CD8-positive, alpha-beta memory T cell (primary cell): ENCODE results near the gene GUK1. TPM values are rescaled to one million over a fixed set of nuclear protein-coding genes. Genes with fewer than 3 reads are reported as not detected.

ENCODE experiments used
- CTCF ChIA-PET: fragments of 350-600 bp; sonication (Branson Sonifier 250); formaldehyde crosslinking; loops from one replicate; lab custom pipeline; 2021; ENCODE audit warnings: antibody characterized with exemption; lab: Charles Lee
- POLR2A ChIA-PET: fragments of 350-600 bp; sonication (Branson Sonifier 250); formaldehyde crosslinking; loops from one replicate; lab custom pipeline; 2021; ENCODE audit warnings: antibody characterized with exemption; lab: Charles Lee
- DNase-seq, 5 donors: peaks; one replicate each; pipeline versions ENCODE4 v3.0.0 to v3.0.0-alpha.2; 2020 to 2022; ENCODE audit warnings: mixed read lengths in 1 of 5
- H3K27ac ChIP-seq: one replicate; pipeline ENCODE4 v1.7.0; 2013; ENCODE audit warnings: low read depth, mild to moderate bottlenecking, low read length, moderate library complexity
- H3K27me3 ChIP-seq: 2 replicates; pipeline ENCODE4 v1.7.0; 2013; ENCODE audit warnings: low read length, mild to moderate bottlenecking; ENCODE audit not compliant: insufficient read depth, poor library complexity, severe bottlenecking
- H3K36me3 ChIP-seq: 2 replicates; pipeline ENCODE4 v1.7.0; 2013; ENCODE audit warnings: mild to moderate bottlenecking, low read length, moderate library complexity; ENCODE audit not compliant: insufficient read depth
- H3K4me1 ChIP-seq: 2 replicates; pipeline ENCODE4 v1.7.0; 2013; ENCODE audit warnings: mild to moderate bottlenecking, low read length, moderate library complexity; ENCODE audit not compliant: insufficient read depth
- H3K4me3 ChIP-seq: 2 replicates; pipeline ENCODE4 v1.7.0; 2013; ENCODE audit warnings: mild to moderate bottlenecking, low read length
- H3K9me3 ChIP-seq: 2 replicates; pipeline ENCODE4 v1.7.0; 2013; ENCODE audit warnings: mild to moderate bottlenecking, low read length
- H3K27ac Mint-ChIP-seq, 8 donors: one replicate each; pipeline ENCODE4 v1.8.0; 2020 to 2021; ENCODE audit warnings: mixed read lengths in 8 of 8, mild to moderate bottlenecking in 6 of 8, inconsistent platforms in 3 of 8, moderate library complexity in 3 of 8
- H3K27me3 Mint-ChIP-seq, 2 donors: one replicate each; pipeline ENCODE4 v1.8.0; 2020 to 2021; ENCODE audit warnings: mixed read lengths in 2 of 2, mild to moderate bottlenecking in 1 of 2, moderate library complexity in 1 of 2
- H3K36me3 Mint-ChIP-seq, 3 donors: one replicate each; pipeline ENCODE4 v1.8.0; 2020 to 2021; ENCODE audit warnings: mixed read lengths in 3 of 3, inconsistent platforms in 1 of 3, mild to moderate bottlenecking in 1 of 3
- H3K4me1 Mint-ChIP-seq, 3 donors: one replicate each; pipeline ENCODE4 v1.8.0; 2020 to 2021; ENCODE audit warnings: mixed read lengths in 3 of 3, inconsistent platforms in 1 of 3, mild to moderate bottlenecking in 1 of 3
- H3K4me3 Mint-ChIP-seq, 7 donors: one replicate each; pipeline ENCODE4 v1.8.0; 2020 to 2021; ENCODE audit warnings: mixed read lengths in 7 of 7, mild to moderate bottlenecking in 6 of 7, moderate library complexity in 4 of 7, inconsistent platforms in 2 of 7
- H3K9me3 Mint-ChIP-seq, 5 donors: one replicate each; pipeline ENCODE4 v1.8.0; 2020 to 2022; ENCODE audit warnings: mixed read lengths in 5 of 5, mild to moderate bottlenecking in 3 of 5, moderate library complexity in 2 of 5, inconsistent platforms in 1 of 5
- polyA plus RNA-seq: library from polyadenylated mRNA; unstranded; fragments of 300-500 nt; fragmentation: Illumina TruSeq; gene quantifications from one replicate; pipeline ENCODE4 v1.2.3, GENCODE V29; 2021
- total RNA-seq, 2 experiments: library from RNA; stranded (reverse); gene quantifications; one replicate each; pipeline ENCODE4 v1.2.3, GENCODE V29; 2021

GUK1 gene
- total and polyA plus RNA-seq, 3 experiments from 2014 or later = 222 to 467 (median 245) TPM

DNA sequence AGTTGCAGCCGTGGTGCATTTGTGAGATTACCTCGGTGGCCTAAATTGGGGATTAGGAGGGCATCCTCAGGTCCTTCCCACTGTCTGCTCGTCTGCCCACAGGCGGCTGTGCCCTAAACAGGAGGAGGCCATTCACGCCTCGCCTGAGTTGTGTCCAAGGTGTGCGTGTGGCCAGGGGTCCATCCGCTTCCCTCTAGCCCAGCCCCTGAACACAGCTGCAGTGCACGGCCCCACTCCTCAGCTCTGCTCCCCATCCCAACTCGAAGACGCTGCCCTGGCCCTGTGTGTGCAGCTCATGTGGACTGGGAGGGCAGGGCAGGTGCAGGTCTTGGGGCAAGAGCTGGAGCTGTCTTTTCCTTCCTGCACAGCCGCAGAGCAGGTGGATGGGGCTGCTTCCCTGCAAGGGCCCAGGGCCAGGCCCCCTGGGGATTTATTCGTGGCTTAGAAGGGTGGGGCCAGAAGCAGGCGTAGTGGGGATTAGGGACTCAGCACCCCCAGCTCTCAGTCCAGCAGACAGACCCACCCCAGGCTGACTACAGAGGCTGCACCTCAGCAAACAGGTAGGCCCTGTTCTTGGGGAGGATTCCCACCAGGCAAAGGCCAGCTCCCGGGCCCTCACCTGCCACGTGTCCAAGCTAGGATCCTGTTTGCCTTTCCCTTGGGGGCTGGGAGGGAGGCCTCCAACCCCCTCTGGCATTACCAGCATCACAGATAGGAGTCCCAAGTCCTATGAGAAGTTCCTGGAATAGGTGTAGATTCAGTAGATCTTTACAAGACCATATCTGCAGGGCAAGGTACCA is 4.3 kb downstream of the GUK1 start:
- Histone ChIP-seq H3K4me1 (peaks cover 52% of the 10 kb centered on the region), H3K27me3 (no peaks in the 10 kb centered on the region), H3K36me3 (peaks cover 37% of the 10 kb centered on the region), H3K27ac (peak overlapping the region; percentile 28), H3K4me3 (no peak overlapping the region), H3K9me3 (no peaks in the 10 kb centered on the region)
- Mint-ChIP-seq H3K27me3 (peaks cover 0 to 4% of the 10 kb centered on the region in 2 donors), H3K27ac (peak overlapping the region in 5 of 8 donors; percentile 58 to 98 (median 66)), H3K4me3 (peak overlapping the region in 5 of 7 donors; percentile 63 to 98 (median 91)), H3K36me3 (peaks cover 0 to 61% (median 3%) of the 10 kb centered on the region in 3 donors), H3K4me1 (peaks cover 41 to 53% (median 43%) of the 10 kb centered on the region in 3 donors), H3K9me3 (no peaks in the 10 kb centered on the region)
- POLR2A ChIA-PET = interaction anchor here (0.7 to 1.1 kb wide), 2 partner anchors 13 to 21 kb away, joined by 3 read pairs; no protein-coding TSS in a partner anchor
- CTCF ChIA-PET = interaction anchor here (0.9 to 1.3 kb wide), 2 partner anchors 21 to 22 kb away, joined by 4 to 5 read pairs; no protein-coding TSS in a partner anchor
- peak in 1 of 5 donors; percentile 47 for DNase-seq

DNA sequence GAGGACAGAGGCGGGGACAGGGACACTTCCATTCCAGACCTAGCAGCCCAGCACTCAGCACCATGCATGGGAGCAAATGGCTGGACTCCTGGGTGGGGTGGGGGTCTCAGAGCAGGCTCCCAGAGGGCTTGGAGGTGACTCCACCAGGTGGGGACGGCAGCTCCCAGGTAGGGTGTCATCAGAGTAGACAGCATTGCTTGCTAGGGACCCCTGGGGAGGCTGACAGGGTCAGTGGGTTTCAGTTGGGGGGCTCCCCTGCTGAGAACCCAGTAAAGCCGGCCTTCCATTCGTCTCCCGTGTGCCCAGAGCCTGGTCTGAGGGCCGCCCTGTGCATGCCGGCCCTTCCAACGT is 4.9 kb downstream of the GUK1 start:
- Mint-ChIP-seq H3K27me3 (no peaks in the 10 kb centered on the region), H3K27ac (peak overlapping the region in 1 of 8 donors; percentile 58), H3K9me3 (no peaks in the 10 kb centered on the region), H3K4me3 (peak overlapping the region in 1 of 7 donors; percentile 61), H3K4me1 (peaks cover 37 to 47% (median 39%) of the 10 kb centered on the region in 3 donors), H3K36me3 (peaks cover 0 to 58% (median 3%) of the 10 kb centered on the region in 3 donors)
- Histone ChIP-seq H3K27ac (peak overlapping the region; percentile 28), H3K27me3 (no peaks in the 10 kb centered on the region), H3K36me3 (peaks cover 37% of the 10 kb centered on the region), H3K4me3 (no peak overlapping the region), H3K4me1 (peaks cover 52% of the 10 kb centered on the region), H3K9me3 (no peaks in the 10 kb centered on the region)
- POLR2A ChIA-PET = interaction anchor here (0.7 to 1.1 kb wide), 2 partner anchors 12 to 20 kb away, joined by 3 read pairs; no protein-coding TSS in a partner anchor
- CTCF ChIA-PET = interaction anchor here (0.9 to 1.3 kb wide), 2 partner anchors 20 to 22 kb away, joined by 4 to 5 read pairs; no protein-coding TSS in a partner anchor
- no peak for DNase-seq

DNA sequence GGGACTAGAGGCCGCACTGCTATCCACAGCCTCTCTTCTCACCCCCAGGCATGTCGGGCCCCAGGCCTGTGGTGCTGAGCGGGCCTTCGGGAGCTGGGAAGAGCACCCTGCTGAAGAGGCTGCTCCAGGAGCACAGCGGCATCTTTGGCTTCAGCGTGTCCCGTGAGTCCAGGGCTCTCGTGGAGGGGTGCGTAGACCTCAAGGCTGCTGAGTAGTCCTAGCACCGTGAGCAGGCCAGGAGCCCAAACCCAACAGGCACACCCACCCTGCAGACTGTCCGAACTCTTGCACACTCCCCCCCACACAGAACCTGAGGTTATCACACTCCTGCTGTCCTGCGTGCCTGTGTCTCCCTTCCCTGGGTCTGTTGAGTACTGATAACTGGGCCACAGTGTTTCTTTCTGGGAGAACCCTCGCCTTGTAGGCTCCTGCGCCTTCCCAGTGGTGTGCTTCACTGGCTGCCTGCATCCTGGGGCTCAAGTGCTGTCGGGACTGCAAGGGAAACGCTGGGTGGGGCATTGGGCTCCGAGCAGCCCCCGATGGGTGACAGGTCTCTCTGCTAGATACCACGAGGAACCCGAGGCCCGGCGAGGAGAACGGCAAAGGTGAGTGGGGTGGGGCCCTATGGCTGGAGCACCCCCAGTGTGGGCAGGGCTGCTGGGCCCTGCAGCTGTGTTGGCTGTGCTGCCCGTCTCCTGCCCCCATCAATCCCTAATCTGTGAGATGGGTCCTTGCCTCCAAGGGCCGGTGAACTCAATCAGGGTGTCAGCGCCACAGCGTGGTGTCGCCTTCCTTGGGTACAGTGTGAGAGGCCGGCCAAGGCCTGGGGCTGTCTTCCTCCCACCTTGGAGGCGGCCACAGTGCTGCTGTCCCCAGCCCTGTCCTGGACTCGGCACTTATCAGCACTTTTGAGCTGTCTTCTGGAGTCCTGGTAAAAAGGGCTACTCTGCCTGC is 5.7 kb downstream of the GUK1 start:
- Mint-ChIP-seq H3K36me3 (peaks cover 0 to 54% (median 3%) of the 10 kb centered on the region in 3 donors), H3K4me1 (peaks cover 37 to 46% (median 39%) of the 10 kb centered on the region in 3 donors), H3K27ac (peak overlapping the region in 3 of 8 donors; percentile 30 to 66 (median 33)), H3K27me3 (no peaks in the 10 kb centered on the region), H3K4me3 (peak overlapping the region in 2 of 7 donors; percentile 19 to 59), H3K9me3 (no peaks in the 10 kb centered on the region)
- CTCF ChIA-PET = interaction anchor here (1.4 kb wide), 1 partner anchor 16 kb away, joined by 3 read pairs; no protein-coding TSS in a partner anchor
- H3K27ac ChIP-seq = peak overlapping the region; percentile 28
- H3K4me3 ChIP-seq = no peak overlapping the region
- no peaks in the 10 kb centered on the region for H3K9me3 ChIP-seq
- DNase-seq = no peak
- H3K27me3 ChIP-seq = no peaks in the 10 kb centered on the region
- peaks cover 37% of the 10 kb centered on the region for H3K36me3 ChIP-seq
- POLR2A ChIA-PET = no interaction called here
- peaks cover 51% of the 10 kb centered on the region for H3K4me1 ChIP-seq

DNA sequence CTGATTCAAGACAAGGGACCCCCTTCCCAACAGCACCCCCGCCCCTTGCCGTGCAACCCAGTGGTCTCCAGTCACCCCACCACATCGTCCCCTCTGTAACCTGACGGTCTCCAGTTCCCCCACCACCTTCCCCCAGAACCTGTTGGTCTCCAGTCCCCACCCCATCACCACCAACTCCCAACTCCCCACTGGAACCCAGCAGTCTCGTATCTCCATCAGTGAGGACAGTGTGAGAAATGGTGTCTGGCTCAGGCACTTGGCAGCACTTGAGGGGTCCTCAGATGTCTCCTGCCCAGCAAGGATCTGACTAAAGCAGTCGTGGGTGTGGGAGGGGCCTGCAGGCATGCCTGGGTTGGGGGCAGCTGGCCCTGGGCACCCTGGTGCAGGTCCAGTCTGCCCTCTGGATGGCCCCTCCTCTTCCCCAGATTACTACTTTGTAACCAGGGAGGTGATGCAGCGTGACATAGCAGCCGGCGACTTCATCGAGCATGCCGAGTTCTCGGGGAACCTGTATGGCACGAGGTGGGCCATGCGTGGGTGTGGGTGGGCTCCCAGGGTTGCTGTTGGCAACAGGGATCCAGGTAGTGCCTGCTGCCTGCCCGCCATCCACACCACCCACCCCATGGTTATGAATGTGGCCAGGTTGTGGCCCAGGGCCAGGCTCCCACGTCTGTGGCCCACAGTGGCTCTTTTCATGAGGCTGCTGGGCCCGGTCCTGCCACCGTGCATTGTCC is 6.5 kb downstream of the GUK1 start:
- Histone ChIP-seq H3K9me3 (no peaks in the 10 kb centered on the region), H3K4me3 (no peak overlapping the region), H3K36me3 (peaks cover 35% of the 10 kb centered on the region), H3K4me1 (peaks cover 42% of the 10 kb centered on the region), H3K27me3 (no peaks in the 10 kb centered on the region), H3K27ac (no peak overlapping the region)
- no peak for DNase-seq
- ChIA-PET CTCF (interaction anchor here (1.4 kb wide), 1 partner anchor 15 kb away, joined by 3 read pairs; no protein-coding TSS in a partner anchor), POLR2A (no interaction called here)
- Mint-ChIP-seq H3K27me3 (no peaks in the 10 kb centered on the region), H3K36me3 (peaks cover 0 to 46% (median 3%) of the 10 kb centered on the region in 3 donors), H3K9me3 (no peaks in the 10 kb centered on the region), H3K4me3 (peak overlapping the region in 1 of 7 donors; percentile 59), H3K4me1 (peaks cover 30 to 38% (median 32%) of the 10 kb centered on the region in 3 donors), H3K27ac (peak overlapping the region in 1 of 8 donors; percentile 66)

DNA sequence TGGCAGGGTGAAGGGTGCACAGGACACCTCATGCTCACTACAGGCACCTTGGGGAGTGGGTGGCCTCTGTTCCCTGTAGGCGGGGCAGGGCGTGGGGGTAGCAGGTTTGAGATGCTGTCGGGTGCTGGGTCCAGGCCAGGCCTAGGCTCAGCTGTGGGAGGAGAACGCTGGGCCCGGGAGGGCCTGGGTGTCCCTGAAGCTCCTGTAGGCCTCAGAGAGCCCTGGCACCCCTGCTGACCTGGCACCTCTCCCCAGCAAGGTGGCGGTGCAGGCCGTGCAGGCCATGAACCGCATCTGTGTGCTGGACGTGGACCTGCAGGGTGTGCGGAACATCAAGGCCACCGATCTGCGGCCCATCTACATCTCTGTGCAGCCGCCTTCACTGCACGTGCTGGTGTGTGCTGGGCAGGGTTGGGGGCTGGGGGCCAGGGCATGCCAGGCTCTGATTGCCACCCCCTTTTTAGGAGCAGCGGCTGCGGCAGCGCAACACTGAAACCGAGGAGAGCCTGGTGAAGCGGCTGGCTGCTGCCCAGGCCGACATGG is 7.1 kb downstream of the GUK1 start:
- no peaks in the 10 kb centered on the region for H3K27me3 Mint-ChIP-seq

DNA sequence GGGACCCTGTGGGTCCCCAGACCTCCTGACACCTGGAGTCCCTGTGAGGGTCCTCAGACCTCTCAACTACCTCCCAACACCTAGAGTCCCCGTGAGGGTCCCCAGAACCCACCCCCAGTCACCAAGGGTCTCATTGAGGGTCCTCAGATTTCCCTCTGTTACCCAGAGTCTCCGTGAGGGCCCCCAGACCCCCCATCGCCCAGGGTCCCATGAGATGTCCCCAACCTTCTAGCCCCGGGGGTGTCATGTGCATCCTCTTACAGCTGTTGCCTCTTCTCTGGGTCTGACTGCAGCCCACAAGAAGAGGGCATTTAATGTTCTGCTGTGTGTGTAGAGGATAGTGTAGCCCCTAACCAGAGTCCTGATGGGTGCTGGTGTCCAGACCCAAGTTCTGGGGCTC is 7.7 kb downstream of the GUK1 start:
- H3K4me3 ChIP-seq = no peak overlapping the region
- H3K27ac ChIP-seq = no peak overlapping the region
- H3K27me3 Mint-ChIP-seq = no peaks in the 10 kb centered on the region
- peaks cover 19 to 27% (median 22%) of the 10 kb centered on the region in 3 donors for H3K4me1 Mint-ChIP-seq
- ChIA-PET CTCF (no interaction called here), POLR2A (no interaction called here)
- no peak overlapping the region for H3K4me3 Mint-ChIP-seq
- no peak for DNase-seq
- no peaks in the 10 kb centered on the region for H3K27me3 ChIP-seq
- H3K9me3 Mint-ChIP-seq = no peaks in the 10 kb centered on the region
- peaks cover 31% of the 10 kb centered on the region for H3K4me1 ChIP-seq
- H3K36me3 ChIP-seq = peaks cover 29% of the 10 kb centered on the region
- H3K27ac Mint-ChIP-seq = peak overlapping the region in 2 of 8 donors; percentile 50 to 65
- no peaks in the 10 kb centered on the region for H3K9me3 ChIP-seq
- H3K36me3 Mint-ChIP-seq = peaks cover 0 to 36% (median 3%) of the 10 kb centered on the region in 3 donors

More for the DNA sequence above, 7.1 kb downstream of the GUK1 start:
- Mint-ChIP-seq H3K4me3 (no peak overlapping the region), H3K36me3 (peaks cover 0 to 41% (median 3%) of the 10 kb centered on the region in 3 donors), H3K4me1 (peaks cover 25 to 32% (median 28%) of the 10 kb centered on the region in 3 donors), H3K27ac (no peak overlapping the region), H3K9me3 (no peaks in the 10 kb centered on the region)
- ChIA-PET POLR2A (no interaction called here), CTCF (no interaction called here)
- Histone ChIP-seq H3K4me1 (peaks cover 36% of the 10 kb centered on the region), H3K27ac (no peak overlapping the region), H3K36me3 (peaks cover 29% of the 10 kb centered on the region), H3K27me3 (no peaks in the 10 kb centered on the region), H3K9me3 (no peaks in the 10 kb centered on the region), H3K4me3 (no peak overlapping the region)
- DNase-seq = no peak
